Activated CD4-positive, alpha-beta T cell treated with anti-CD3 and anti-CD28 coated beads, Interleukin-2, amount 50 U/mL, for 16 hours (primary cell): ENCODE data around the gene PNMT.
A peak's percentile ranks its signal among the peaks of the same experiment; 100 is the strongest.

Experiments used
- DNase-seq: peaks from one replicate; pipeline ENCODE4 v3.0.0-alpha.2; 2020

PNMT gene

GRCh38 chr17:39633570-39634183 is 34.6 kb upstream of the PNMT start:
- DNase-seq: no peak

GRCh38 chr17:39634384-39634871 is 33.8 kb upstream of the PNMT start:
- DNase-seq: peak; percentile 45

GRCh38 chr17:39635614-39636176 is 32.6 kb upstream of the PNMT start:
- DNase-seq: no peak

GRCh38 chr17:39636587-39636926 is 31.7 kb upstream of the PNMT start:
- no peak for DNase-seq

- DNase-seq: peak; percentile 92
Observed at GRCh38 chr17:39636927-39637736, 31.1 kb upstream of the PNMT start, which contains the start of gene STARD3. STARD3 (plus strand) TSS chr17:39637144; CDS start chr17:39653532, 16,388 bp downstream.

- no peak for DNase-seq
Observed at GRCh38 chr17:39638317-39638716, 29.9 kb upstream of the PNMT start.

GRCh38 chr17:39639043-39639442 is 29.2 kb upstream of the PNMT start:
- DNase-seq: no peak

- DNase-seq: no peak
Observed at GRCh38 chr17:39639566-39640458, 28.4 kb upstream of the PNMT start.

- no peak for DNase-seq
Observed at GRCh38 chr17:39640591-39641031, 27.6 kb upstream of the PNMT start.

GRCh38 chr17:39641097-39641496 is 27.2 kb upstream of the PNMT start:
- DNase-seq: no peak

GRCh38 chr17:39641883-39642282 is 26.4 kb upstream of the PNMT start:
- no peak for DNase-seq

- DNase-seq: no peak
Observed at GRCh38 chr17:39642291-39643074, 25.8 kb upstream of the PNMT start.

- DNase-seq: no peak
Observed at GRCh38 chr17:39643271-39643670, 25.0 kb upstream of the PNMT start.

GRCh38 chr17:39647256-39647655 is 21.0 kb upstream of the PNMT start:
- DNase-seq: no peak

- no peak for DNase-seq
Observed at GRCh38 chr17:39648616-39649366, 19.5 kb upstream of the PNMT start.

GRCh38 chr17:39650121-39650579 is 18.1 kb upstream of the PNMT start:
- DNase-seq: no peak

GRCh38 chr17:39651923-39652586 is 16.2 kb upstream of the PNMT start:
- DNase-seq: no peak

GRCh38 chr17:39652587-39653315 is 15.5 kb upstream of the PNMT start:
- DNase-seq: no peak

- no peak for DNase-seq
Observed at GRCh38 chr17:39653316-39653661, 15.0 kb upstream of the PNMT start.
